ENCODE results near the gene PREP.

GRCh38 chr6:105259913-105260889, 142.7 kb downstream of the PREP start:
- TF ChIP-seq, protein P1, sequence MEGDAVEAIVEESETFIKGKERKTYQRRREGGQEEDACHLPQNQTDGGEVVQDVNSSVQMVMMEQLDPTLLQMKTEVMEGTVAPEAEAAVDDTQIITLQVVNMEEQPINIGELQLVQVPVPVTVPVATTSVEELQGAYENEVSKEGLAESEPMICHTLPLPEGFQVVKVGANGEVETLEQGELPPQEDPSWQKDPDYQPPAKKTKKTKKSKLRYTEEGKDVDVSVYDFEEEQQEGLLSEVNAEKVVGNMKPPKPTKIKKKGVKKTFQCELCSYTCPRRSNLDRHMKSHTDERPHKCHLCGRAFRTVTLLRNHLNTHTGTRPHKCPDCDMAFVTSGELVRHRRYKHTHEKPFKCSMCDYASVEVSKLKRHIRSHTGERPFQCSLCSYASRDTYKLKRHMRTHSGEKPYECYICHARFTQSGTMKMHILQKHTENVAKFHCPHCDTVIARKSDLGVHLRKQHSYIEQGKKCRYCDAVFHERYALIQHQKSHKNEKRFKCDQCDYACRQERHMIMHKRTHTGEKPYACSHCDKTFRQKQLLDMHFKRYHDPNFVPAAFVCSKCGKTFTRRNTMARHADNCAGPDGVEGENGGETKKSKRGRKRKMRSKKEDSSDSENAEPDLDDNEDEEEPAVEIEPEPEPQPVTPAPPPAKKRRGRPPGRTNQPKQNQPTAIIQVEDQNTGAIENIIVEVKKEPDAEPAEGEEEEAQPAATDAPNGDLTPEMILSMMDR (IDR thresholded peaks at IDR 0.05): no peak
- TF ChIP-seq POLR2A (IDR thresholded peaks at IDR 0.05): no peak

Data from testis (tissue), 2 donors.